Caco-2 (cell line): ENCODE results near the gene TAF11. TPM values are rescaled to one million over a fixed set of nuclear protein-coding genes. Genes with fewer than 3 reads are reported as not detected.

Experiments
- BruUV-seq: library from RNA; stranded (reverse); fragments of 400-500 nt; replicated peaks from 2 replicates; lab custom pipeline; 2021; lab: Mats Ljungman, UMichigan
- CTCF ChIA-PET: fragments of 300-600 bp; sonication (Branson Sonifier 250); formaldehyde crosslinking; loops from one replicate; lab custom pipeline; 2022; ENCODE audit warnings: antibody characterized with exemption; lab: Charles Lee
- POLR2A ChIA-PET: fragments of 300-600 bp; sonication (Branson Sonifier 250); formaldehyde crosslinking; loops from one replicate; lab custom pipeline; 2022; ENCODE audit warnings: antibody characterized with exemption; lab: Charles Lee
- DNase-seq, 2 experiments: peaks; one replicate each; pipeline versions ENCODE4 v3.0.0 to v3.0.0-alpha.2; 2020 to 2022
- H3K27me3 ChIP-seq: replicated peaks from 2 replicates; pipeline ENCODE4 v1.6.0; 2011; ENCODE audit warnings: low read length; ENCODE audit not compliant: control insufficient read depth, insufficient read depth
- H3K36me3 ChIP-seq: 2 replicates; pipeline ENCODE4 v1.5.1; 2011; ENCODE audit warnings: low read length; ENCODE audit not compliant: control insufficient read depth, insufficient read depth
- H3K4me1 ChIP-seq: fragments of 250-450 bp; sonication (Bioruptor Pico); 2 replicates; pipeline ENCODE4 v1.5.1; 2020; ENCODE audit warnings: mild to moderate bottlenecking
- H3K4me3 ChIP-seq: 2 replicates; pipeline ENCODE4 v1.5.1; 2011; ENCODE audit warnings: low read depth, mild to moderate bottlenecking, control low read depth, low read length
- H3K9me3 ChIP-seq: fragments of 250-450 bp; sonication (Bioruptor Pico); 2 replicates; pipeline ENCODE4 v1.5.1; 2020; ENCODE audit warnings: mild to moderate bottlenecking, moderate library complexity
- H3K27ac Mint-ChIP-seq: one replicate; pipeline ENCODE4 v1.8.0; 2022; ENCODE audit warnings: mixed read lengths; ENCODE audit not compliant: unreplicated experiment
- H3K27me3 Mint-ChIP-seq: one replicate; pipeline ENCODE4 v1.8.0; 2022; ENCODE audit warnings: mixed read lengths; ENCODE audit not compliant: insufficient read depth, unreplicated experiment
- H3K36me3 Mint-ChIP-seq: one replicate; pipeline ENCODE4 v1.8.0; 2022; ENCODE audit warnings: mild to moderate bottlenecking, mixed read lengths; ENCODE audit not compliant: insufficient read depth, unreplicated experiment
- H3K4me1 Mint-ChIP-seq: one replicate; pipeline ENCODE4 v1.8.0; 2022; ENCODE audit warnings: low read depth, mixed read lengths; ENCODE audit not compliant: unreplicated experiment
- H3K4me3 Mint-ChIP-seq: one replicate; pipeline ENCODE4 v1.8.0; 2022; ENCODE audit warnings: mild to moderate bottlenecking, moderate library complexity, mixed read lengths; ENCODE audit not compliant: unreplicated experiment
- H3K9me3 Mint-ChIP-seq: one replicate; pipeline ENCODE4 v1.8.0; 2022; ENCODE audit warnings: mixed read lengths; ENCODE audit not compliant: unreplicated experiment
- intact Hi-C: fragments of 100-400 bp; cut with micrococcal nuclease; formaldehyde crosslinking; loops from one replicate; pipeline ENCODE4 v1.10.0; 2022; ENCODE audit not compliant: unreplicated experiment
- total RNA-seq: library from RNA; stranded (reverse); gene quantifications from 2 replicates; pipeline ENCODE4 v1.2.3, GENCODE V29; 2022
- TF ChIP-seq, protein P1 (sequence below), 2 experiments: fragments of 200-600 bp in 1 of 2; IDR thresholded peaks; 1 replicate in 1 of 2; 2 replicates in 1 of 2; pipeline versions ENCODE4 v1.5.1 to v1.8.0; 2011 to 2022; ENCODE audit warnings: antibody characterized with exemption in 1 of 2, control low read depth in 1 of 2, inconsistent platforms in 1 of 2, low read depth in 1 of 2, low read length in 1 of 2, mild to moderate bottlenecking in 1 of 2, moderate library complexity in 1 of 2; ENCODE audit not compliant: insufficient read depth in 1 of 2, severe bottlenecking in 1 of 2, unreplicated experiment in 1 of 2

The TAF11 gene
- total RNA-seq, 1 experiment from 2014 or later, result 28.3 TPM

DNA sequence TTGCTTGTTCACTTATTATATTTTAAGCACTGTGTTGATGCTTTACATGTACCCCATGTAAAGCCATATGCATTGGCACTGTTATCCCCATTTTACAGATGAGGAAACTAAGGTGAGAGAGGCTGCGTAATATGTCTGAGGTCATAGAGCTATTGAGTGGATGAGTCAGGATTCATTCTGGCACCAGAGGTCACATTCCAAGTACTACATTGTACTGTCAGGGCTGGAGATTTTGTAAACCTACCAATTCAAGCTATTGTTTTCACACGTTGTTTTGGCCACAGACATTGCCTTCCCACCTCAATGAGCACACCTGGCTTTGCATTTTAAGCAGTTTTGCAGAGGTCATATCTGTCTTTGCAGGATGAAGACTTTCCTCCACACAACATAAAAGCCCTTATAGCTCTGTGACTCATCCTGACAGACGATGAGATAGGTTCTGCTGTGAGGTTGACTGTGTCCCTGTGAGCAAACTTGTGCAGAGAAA, 34.4 kb upstream of the TAF11 start:
- BruUV-seq, result no TSS peak
- Histone ChIP-seq H3K36me3 (no peaks in the 10 kb centered on the region), H3K4me3 (no peak overlapping the region), H3K4me1 (no peaks in the 10 kb centered on the region; the same call in 1 of the 2 replicates), H3K27me3 (no peaks in the 10 kb centered on the region), H3K9me3 (no peaks in the 10 kb centered on the region)
- CTCF ChIA-PET, result interaction anchor here (0.7 kb wide), 1 partner anchor 205 kb away, joined by 11 read pairs; no protein-coding TSS in a partner anchor
- H3K27ac Mint-ChIP-seq, result no peak overlapping the region
- H3K9me3 Mint-ChIP-seq, result no peaks in the 10 kb centered on the region
- POLR2A ChIA-PET, result interaction anchor here (0.7 kb wide), 1 partner anchor 311 kb away, joined by 6 read pairs; no protein-coding TSS in a partner anchor
- no peaks in the 10 kb centered on the region for H3K27me3 Mint-ChIP-seq
- peaks cover 6% of the 10 kb centered on the region for H3K4me1 Mint-ChIP-seq
- H3K4me3 Mint-ChIP-seq, result no peak overlapping the region
- DNase-seq, result no peak
- intact Hi-C loops, result no loop called here
- peaks cover 5% of the 10 kb centered on the region for H3K36me3 Mint-ChIP-seq
- TF ChIP-seq, protein P1, sequence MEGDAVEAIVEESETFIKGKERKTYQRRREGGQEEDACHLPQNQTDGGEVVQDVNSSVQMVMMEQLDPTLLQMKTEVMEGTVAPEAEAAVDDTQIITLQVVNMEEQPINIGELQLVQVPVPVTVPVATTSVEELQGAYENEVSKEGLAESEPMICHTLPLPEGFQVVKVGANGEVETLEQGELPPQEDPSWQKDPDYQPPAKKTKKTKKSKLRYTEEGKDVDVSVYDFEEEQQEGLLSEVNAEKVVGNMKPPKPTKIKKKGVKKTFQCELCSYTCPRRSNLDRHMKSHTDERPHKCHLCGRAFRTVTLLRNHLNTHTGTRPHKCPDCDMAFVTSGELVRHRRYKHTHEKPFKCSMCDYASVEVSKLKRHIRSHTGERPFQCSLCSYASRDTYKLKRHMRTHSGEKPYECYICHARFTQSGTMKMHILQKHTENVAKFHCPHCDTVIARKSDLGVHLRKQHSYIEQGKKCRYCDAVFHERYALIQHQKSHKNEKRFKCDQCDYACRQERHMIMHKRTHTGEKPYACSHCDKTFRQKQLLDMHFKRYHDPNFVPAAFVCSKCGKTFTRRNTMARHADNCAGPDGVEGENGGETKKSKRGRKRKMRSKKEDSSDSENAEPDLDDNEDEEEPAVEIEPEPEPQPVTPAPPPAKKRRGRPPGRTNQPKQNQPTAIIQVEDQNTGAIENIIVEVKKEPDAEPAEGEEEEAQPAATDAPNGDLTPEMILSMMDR (IDR thresholded peaks at IDR 0.05; ENCODE audit: insufficient read depth in 1 of 2, low read depth in 1 of 2, low read length in 1 of 2, severe bottlenecking in 1 of 2, unreplicated experiment in 1 of 2), result no peak

DNA sequence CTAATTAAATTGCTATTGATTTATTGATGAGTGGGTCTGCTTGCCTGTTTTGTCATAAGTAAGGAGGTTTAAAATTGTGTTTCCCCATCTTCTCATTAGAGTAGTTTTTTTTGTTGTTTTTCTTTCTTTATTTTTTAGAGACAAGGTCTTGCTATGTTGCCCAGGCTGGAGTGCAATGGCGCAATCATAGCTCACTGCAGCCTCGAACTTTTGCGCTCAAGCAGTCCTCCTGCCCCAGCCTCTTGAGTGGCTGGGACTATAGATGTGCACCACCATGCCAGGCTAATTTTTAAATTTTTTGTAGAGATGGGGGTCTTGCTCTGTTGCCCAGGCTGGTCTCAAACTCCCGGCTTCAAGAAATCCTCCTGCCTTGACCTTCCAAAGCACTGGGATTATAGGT, 32.3 kb upstream of the TAF11 start:
- H3K27me3 ChIP-seq, result no peaks in the 10 kb centered on the region
- no TSS peak for BruUV-seq
- TF ChIP-seq, protein P1 (IDR thresholded peaks at IDR 0.05; ENCODE audit: insufficient read depth in 1 of 2, low read depth in 1 of 2, low read length in 1 of 2, severe bottlenecking in 1 of 2, unreplicated experiment in 1 of 2), result no peak
- no peaks in the 10 kb centered on the region for H3K36me3 ChIP-seq
- H3K4me3 ChIP-seq, result no peak overlapping the region
- H3K27ac Mint-ChIP-seq, result no peak overlapping the region
- H3K9me3 ChIP-seq, result no peaks in the 10 kb centered on the region
- intact Hi-C loops, result no loop called here
- POLR2A ChIA-PET, result no interaction called here
- no peaks in the 10 kb centered on the region for H3K27me3 Mint-ChIP-seq
- CTCF ChIA-PET, result no interaction called here
- H3K4me1 ChIP-seq, result no peaks in the 10 kb centered on the region
- no peaks in the 10 kb centered on the region for H3K9me3 Mint-ChIP-seq
- peaks cover 1% of the 10 kb centered on the region for H3K36me3 Mint-ChIP-seq
- H3K4me1 Mint-ChIP-seq, result peaks cover 2% of the 10 kb centered on the region
- DNase-seq, result no peak
- no peak overlapping the region for H3K4me3 Mint-ChIP-seq

- intact Hi-C loops, result loop anchor here (1.0 kb wide), 1 partner anchor 44 kb away; no protein-coding TSS in a partner anchor
- no peaks in the 10 kb centered on the region for H3K9me3 Mint-ChIP-seq
- no peaks in the 10 kb centered on the region for H3K4me1 ChIP-seq
- H3K27me3 ChIP-seq, result no peaks in the 10 kb centered on the region
- H3K27ac Mint-ChIP-seq, result no peak overlapping the region
- TF ChIP-seq, protein P1 (IDR thresholded peaks at IDR 0.05; ENCODE audit: insufficient read depth in 1 of 2, low read depth in 1 of 2, low read length in 1 of 2, severe bottlenecking in 1 of 2, unreplicated experiment in 1 of 2), result no peak
- H3K36me3 Mint-ChIP-seq, result no peaks in the 10 kb centered on the region
- BruUV-seq, result no TSS peak
- no peak overlapping the region for H3K4me3 Mint-ChIP-seq
- no peak overlapping the region for H3K4me3 ChIP-seq
- ChIA-PET CTCF (no interaction called here), POLR2A (no interaction called here)
- H3K27me3 Mint-ChIP-seq, result no peaks in the 10 kb centered on the region
- DNase-seq, result no peak
- no peaks in the 10 kb centered on the region for H3K4me1 Mint-ChIP-seq
- no peaks in the 10 kb centered on the region for H3K9me3 ChIP-seq
- no peaks in the 10 kb centered on the region for H3K36me3 ChIP-seq
Observed at GRCh38 chr6:34919651-34920050, 31.8 kb upstream of the TAF11 start.
